Coronary artery (tissue), 2 donors: ENCODE results near the gene LMBR1.

Experiments
- DNase-seq: peaks from one replicate; pipeline ENCODE4 v3.0.0-alpha.2; 2017; ENCODE audit warnings: low spot score
- H3K27ac ChIP-seq, 2 donors: fragments of 200-600 bp; sonication (generic); one replicate each; pipeline ENCODE4 v1.5.1; 2016 to 2019
- H3K4me3 ChIP-seq: fragments of 200-600 bp; sonication (generic); 2 replicates; pipeline ENCODE4 v1.5.1; 2016; ENCODE audit warnings: mild to moderate bottlenecking, moderate library complexity
- TF ChIP-seq, protein P1 (sequence below): fragments of 200-600 bp; sonication (generic); IDR thresholded peaks from one replicate; pipeline ENCODE4 v1.5.1; 2019; ENCODE audit warnings: antibody characterized with exemption

The LMBR1 gene

DNA sequence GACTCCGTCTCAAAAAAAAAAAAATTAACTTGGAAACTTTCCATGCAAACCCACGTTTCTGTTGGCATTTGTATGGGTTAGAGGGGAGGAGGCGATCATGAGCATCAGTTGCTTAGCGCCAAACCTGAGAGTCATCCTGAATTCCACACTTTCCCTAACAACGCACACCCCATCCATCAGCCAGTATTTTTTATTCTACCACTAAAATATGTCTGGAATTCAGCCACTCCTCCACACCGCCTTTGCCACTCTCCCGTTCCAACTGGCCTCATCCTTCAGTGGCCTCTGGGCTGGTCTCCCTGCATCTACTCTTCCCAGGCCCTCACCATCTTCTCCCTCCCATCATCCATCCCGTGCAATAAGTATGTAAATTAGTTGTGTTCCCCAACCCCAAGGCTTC, 4.7 kb upstream of the LMBR1 start:
- no peak for DNase-seq
- TF ChIP-seq, protein P1, sequence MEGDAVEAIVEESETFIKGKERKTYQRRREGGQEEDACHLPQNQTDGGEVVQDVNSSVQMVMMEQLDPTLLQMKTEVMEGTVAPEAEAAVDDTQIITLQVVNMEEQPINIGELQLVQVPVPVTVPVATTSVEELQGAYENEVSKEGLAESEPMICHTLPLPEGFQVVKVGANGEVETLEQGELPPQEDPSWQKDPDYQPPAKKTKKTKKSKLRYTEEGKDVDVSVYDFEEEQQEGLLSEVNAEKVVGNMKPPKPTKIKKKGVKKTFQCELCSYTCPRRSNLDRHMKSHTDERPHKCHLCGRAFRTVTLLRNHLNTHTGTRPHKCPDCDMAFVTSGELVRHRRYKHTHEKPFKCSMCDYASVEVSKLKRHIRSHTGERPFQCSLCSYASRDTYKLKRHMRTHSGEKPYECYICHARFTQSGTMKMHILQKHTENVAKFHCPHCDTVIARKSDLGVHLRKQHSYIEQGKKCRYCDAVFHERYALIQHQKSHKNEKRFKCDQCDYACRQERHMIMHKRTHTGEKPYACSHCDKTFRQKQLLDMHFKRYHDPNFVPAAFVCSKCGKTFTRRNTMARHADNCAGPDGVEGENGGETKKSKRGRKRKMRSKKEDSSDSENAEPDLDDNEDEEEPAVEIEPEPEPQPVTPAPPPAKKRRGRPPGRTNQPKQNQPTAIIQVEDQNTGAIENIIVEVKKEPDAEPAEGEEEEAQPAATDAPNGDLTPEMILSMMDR: no peak

GRCh38 chr7:156896388-156897022, 3.5 kb upstream of the LMBR1 start:
- Histone ChIP-seq H3K27ac (no peak overlapping the region), H3K4me3 (no peak overlapping the region)
- TF ChIP-seq, protein P1: no peak
- no peak for DNase-seq

More for the DNA sequence above, 4.7 kb upstream of the LMBR1 start:
- no peak overlapping the region for H3K4me3 ChIP-seq
- no peak overlapping the region for H3K27ac ChIP-seq

GRCh38 chr7:156895024-156895780, 2.2 kb upstream of the LMBR1 start:
- Histone ChIP-seq H3K27ac (peak overlapping the region in 1 of 2 donors; percentile 23), H3K4me3 (no peak overlapping the region)
- TF ChIP-seq, protein P1: no peak
- DNase-seq: no peak

DNA sequence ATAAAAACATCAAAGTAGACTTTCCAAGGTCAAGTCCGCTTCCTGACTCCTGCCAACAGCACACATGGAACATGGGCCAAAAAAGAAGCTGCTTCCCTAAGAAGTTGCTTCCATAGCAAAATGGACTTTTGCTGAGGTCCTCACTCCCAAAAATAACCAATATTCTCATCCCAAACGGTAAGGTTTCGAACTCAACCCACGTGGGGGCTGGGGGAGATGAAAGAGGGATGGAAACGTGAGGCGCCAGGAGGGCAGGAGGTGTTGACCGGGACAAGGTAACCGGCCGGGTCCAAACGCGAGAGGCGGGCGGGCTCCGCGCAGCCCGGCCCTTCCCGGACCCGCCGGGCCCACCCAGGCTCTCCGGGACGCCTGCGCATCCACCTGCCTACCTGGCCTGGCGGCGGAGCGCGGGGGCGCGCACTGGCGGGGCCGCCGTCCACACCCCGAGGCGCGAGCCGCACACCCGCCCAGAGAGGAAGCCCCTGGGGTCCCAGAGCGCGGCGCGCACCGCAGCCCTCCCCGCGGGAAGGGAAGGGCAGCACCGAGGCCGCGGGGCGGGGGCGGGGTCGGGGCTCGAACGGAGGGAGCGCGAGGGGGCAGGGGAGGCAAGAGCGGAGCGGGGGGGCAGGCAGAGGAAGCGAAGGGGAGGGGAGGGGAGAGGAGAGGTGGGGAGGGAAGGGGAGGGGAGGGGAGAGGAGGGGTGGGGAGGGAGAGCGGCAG, 742 bp downstream of the LMBR1 start:
- Histone ChIP-seq H3K4me3 (peak overlapping the region; percentile 100), H3K27ac (peak overlapping the region; percentile 84 to 97)
- DNase-seq: peak; percentile 75
- TF ChIP-seq, protein P1: no peak

- TF ChIP-seq, protein P1: no peak
- no peak overlapping the region for H3K4me3 ChIP-seq
- H3K27ac ChIP-seq: no peak overlapping the region
- DNase-seq: no peak
Observed at GRCh38 chr7:156889746-156890145, 3.2 kb downstream of the LMBR1 start.

GRCh38 chr7:156889089-156889488, 3.9 kb downstream of the LMBR1 start:
- no peak overlapping the region for H3K27ac ChIP-seq
- no peak for DNase-seq
- TF ChIP-seq, protein P1: no peak
- H3K4me3 ChIP-seq: no peak overlapping the region
